ENCODE data around the gene OGA.

The OGA gene

GRCh38 chr10:101837748-101838147 lies 19.5 kb upstream of the OGA start:
- DNase-seq (ENCODE audit: low read depth in 3 of 3, low spot score in 1 of 3) = no peak

- no peak for DNase-seq (ENCODE audit: low read depth in 3 of 3, low spot score in 1 of 3)
Measured at GRCh38 chr10:101835362-101835761, 17.1 kb upstream of the OGA start.

DNA sequence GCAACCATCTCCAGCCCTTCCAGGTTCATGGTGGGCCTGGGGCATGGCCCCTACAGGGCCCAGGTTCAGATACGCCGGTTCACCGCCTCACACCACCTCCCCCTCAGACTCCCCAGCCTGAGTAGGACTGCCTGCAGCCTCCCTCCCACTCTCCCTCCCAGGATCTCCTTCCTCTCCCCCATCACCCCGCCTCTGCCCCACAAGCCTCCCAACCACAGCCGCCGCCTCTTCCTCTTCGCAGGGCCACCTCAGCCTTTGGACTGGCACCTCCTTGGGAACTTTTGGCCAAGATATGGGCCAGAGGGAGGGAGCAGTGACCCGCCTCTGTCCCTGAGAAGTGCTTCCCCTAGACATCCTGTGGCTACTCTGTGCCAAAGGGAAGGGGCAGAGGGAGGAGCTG lies 16.1 kb upstream of the OGA start:
- DNase-seq (ENCODE audit: low read depth in 3 of 3, low spot score in 1 of 3) = no peak

- DNase-seq (ENCODE audit: low read depth in 3 of 3, low spot score in 1 of 3) = no peak
Measured at GRCh38 chr10:101833466-101833865, 15.2 kb upstream of the OGA start.

DNA sequence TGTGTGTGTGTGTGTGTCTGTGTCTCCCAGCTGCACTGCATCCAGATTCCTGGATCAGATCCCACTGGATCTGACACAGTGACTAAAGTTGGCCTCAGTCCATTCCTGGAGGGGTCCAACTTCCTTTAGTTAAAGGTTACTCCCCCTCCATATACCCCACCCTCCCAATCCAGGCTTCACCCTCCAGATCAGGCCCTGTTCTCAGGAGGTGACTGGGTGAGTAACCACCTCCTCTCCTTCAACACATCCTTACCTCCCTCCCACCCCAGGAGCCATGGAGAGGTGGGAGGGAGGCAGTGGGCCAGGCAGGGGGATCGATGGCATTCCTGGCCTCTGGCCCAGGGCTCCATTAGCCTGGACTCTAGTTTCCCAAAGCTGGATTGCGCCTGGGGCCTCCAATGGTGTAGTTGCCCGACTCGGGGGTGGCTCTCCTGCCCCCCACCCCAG lies 14.1 kb upstream of the OGA start:
- no peak for DNase-seq (ENCODE audit: low read depth in 3 of 3, low spot score in 1 of 3)

DNA sequence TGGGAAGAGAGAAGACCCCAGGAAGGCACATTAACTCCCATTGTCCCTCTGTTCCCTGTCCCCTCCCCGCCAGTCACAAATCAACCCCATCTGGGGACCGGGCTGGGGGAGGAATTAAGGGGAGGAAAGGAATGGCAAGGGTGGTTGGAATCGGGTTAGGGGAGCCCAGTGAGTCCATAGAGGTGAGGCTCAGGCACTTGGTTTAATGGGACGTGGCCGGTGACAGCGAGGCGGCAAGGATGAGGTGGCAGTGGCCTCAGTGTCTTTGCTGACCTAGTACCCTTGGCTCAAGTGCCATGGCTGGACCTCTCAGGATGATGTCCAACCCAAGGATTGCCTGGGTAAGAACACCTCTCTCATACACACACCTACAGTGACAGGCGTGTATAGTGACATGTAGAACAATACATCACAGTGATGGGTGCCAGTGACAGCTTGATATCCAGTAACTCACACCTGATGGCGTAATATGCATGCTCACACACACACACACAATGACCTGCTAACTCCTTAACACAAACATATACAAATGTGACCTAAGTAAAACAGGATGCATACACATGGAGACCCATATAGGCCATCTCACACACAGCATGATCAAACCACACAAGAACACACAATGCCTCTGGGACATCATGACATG lies 13.0 kb upstream of the OGA start:
- no peak for DNase-seq (ENCODE audit: low read depth in 3 of 3, low spot score in 1 of 3)

DNA sequence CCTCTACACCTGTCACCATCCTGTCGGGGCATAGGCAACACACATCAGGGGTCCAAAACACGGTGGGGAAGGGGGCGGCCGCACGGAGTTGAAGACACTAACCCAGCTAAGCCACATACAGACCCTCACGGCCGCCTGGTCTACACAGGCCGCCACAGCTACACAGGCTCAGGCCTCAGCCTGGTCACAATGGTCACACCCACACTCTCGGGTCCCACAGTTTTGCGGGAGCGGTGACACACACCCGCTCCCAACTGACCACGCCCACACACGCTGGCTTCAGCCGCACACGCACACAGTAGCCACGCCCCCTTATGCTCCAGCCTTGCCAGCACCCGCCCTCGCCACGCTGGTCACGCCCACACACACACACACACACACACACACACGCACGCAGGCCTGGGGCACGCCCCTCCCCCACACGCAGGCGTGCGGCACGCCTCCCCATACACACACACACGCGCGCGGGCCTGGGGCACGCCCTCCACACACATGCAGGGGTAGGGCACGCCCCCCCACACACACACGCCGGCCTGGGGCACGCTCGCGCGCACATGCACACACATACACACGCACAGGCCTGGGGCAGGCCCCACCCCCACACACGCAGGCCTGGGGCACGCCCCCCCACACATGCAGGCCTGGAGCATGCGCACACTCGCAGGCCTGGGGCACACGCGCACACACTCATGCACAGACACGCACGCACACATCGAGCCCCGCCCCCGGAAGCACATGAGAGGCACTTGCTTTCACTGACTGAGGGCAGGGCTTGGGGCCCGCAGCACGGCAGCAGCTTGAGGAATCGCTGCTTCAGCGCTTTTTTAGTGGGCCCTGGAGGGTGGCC lies 12.3 kb upstream of the OGA start:
- peak; percentile 83 to 89 (median 86) for DNase-seq (ENCODE audit: low read depth in 3 of 3, low spot score in 1 of 3)

- DNase-seq (ENCODE audit: low read depth in 3 of 3, low spot score in 1 of 3) = peak in 1 of 3 donors; percentile 46
Measured at GRCh38 chr10:101829561-101830315, 11.5 kb upstream of the OGA start.

DNA sequence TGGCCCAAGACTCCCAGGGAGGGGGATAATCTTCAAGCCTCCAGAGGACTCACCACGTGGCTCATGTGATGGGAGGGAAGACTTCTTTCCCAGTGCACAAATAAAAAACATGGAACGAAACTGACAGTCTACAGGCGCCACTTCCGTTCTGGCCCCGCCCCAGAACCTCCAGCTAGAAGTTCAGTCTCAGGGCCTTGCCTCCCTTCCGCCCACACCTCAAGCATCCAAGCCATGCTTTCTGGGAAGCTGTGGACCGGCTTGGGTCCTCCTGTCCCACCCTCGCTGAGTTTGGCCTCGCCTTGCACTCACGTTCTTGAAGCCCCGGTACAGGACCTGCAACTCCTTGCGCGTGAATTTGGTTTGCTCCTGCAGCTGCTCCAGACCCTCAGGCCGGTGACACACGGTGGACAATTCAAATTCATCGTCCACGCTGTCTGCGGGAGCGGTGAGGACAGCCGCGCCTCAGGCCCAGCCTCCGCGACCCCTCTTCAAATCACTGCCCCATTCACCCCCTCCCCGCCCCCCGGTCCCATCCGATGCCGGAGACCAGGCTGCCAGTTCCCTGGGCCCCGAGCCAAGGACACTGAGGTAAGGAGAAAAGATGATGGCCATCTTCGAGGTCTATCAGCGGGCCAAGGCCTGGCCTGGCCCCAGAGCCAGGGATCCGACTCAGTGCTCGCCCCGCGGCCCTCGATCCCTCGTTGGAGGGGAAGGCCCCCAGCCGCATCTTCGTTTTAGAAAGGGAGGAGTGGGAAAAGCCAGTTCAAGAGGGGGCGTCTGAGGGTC lies 10.7 kb upstream of the OGA start:
- no peak for DNase-seq (ENCODE audit: low read depth in 3 of 3, low spot score in 1 of 3)

DNA sequence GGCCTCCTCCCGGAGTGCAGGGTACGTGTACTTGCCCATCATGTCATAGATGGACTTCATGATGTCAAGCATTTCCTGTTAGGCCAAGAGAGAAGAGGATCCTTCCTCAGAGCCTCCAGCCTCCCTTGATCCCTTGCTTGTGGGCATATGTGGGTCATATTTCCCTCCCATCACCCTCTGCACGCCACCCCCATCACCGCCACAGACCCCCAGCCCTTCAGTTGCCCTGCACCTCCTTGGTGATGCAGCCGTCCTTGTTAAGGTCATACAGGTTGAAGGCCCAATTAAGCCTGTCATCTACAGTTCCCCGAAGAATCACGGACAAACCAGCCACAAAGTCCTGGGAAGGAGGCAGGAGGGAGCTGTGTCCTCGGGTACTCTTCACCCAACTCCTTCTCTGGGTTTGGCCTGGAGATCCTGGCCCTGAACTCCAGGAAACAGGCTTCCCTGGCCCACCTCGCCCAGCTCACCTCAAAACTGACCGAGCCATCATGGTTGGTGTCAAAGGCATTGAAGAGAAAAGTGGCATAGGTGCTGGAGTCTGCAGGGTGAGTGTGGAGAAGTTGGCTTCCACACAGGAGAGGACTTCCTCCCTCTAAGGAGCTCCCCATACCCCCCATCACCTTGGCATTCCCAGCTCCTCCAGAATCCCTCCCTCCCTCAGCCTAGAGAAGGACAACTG lies 9.8 kb upstream of the OGA start:
- DNase-seq (ENCODE audit: low read depth in 3 of 3, low spot score in 1 of 3) = no peak

DNA sequence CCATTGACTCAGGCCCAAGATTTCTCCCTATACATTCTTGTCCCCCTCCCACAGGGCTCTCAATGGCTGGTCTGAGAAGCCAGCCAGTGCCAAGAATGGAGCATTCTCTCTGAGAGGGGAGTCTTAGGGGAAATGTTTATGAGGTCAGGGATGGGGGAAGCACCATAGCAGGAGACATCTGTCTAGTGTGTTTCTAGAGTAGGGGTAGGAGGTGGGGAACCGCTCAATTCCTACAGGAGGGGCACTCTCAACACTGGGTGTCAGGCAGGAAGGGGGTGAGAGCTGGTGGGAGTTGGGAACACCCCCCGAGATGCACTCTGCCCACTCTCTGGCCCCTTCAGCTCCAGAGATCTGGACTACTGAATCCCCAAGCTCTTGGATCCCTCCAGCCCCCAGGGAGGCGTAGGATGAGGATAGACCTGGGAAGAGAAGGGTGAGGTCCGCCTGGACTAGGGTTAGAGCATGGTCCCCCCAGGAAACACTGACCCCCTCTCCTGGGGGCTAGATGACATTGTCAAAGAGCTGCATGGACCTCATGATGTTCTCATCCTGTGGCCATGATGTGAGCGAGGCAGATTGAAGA lies 8.7 kb upstream of the OGA start:
- no peak for DNase-seq (ENCODE audit: low read depth in 3 of 3, low spot score in 1 of 3)

DNA sequence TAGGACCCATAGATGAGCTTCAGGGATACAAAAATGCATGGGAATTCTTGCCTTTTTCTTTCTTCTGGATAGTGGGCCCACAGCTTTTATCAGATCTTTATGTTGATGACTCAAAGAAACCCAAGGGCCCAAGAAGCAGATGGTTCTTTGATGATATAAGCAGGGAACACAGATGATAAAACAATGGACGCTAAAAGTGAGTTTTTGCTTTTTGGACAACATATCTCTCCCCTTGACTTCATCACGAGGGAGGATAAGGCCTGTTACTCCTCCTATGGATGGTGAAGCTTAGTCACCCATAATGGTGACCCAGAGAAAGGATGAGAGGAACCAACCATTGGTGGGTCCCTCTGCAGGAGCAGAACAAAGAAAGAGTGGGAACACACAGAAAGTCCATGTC lies 6.5 kb upstream of the OGA start:
- DNase-seq (ENCODE audit: low read depth in 3 of 3, low spot score in 1 of 3) = no peak

- DNase-seq (ENCODE audit: low read depth in 3 of 3, low spot score in 1 of 3) = no peak
Measured at GRCh38 chr10:101818872-101819633, 809 bp upstream of the OGA start.

DNA sequence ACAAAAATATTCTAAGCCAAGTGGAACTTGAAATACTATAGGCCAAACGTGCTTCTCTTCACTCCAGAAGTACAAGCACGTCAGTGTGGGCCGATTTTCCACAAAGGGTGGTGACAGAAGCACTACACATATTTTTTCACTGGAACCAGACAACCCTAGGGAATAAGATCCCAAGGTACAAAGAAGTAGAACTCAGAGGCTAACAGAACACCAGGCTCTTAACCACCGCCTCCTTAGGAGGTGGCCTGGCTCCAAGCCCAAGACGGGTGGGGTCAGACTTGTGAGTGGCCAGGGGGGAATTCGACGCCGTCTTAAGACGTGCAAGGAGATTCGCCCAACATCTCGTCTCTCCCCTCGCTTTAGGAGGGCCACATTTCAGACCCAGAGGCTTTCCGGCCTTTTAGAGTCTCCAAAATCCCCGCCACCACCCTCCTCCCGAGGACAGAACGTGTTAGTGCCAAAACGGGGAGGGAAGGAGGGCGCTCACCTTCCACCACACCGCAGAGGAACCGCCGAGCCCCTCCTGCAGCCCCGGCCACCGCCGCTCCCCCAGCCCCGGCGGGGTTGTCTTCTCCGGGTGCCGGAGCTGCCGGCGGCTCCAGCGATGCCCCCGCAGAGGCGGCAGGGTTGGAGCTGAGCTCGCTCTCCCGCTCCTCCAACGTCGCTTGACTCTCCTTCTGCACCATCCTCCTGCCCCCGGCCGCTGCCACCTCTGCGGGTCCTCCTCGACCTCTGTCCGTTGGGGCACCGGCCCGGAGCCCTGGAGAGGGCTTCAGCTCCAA lies 716 bp downstream of the OGA start:
- DNase-seq (ENCODE audit: low read depth in 3 of 3, low spot score in 1 of 3) = no peak

DNA sequence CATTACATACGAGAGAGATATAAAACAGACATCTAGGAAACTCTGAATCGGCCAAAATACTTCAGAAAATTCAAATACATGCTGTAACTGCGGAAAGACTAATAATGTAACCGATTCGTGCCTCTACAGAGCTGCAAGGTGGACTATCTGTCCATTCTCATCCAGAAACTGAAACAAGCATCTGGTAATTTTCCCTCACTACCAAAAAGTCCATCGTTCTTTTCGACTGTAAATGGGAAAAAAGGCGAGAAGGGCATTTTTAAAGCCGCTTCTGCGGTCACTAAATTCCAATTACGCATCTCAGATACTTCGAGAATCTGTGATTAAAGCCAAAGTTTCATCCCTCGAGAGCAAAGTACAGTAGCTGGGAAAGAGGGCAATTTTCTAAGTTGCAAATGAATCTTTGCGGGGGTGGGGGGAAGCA lies 1.3 kb downstream of the OGA start:
- DNase-seq (ENCODE audit: low read depth in 3 of 3, low spot score in 1 of 3) = no peak

GRCh38 chr10:101816376-101816775 lies 1.9 kb downstream of the OGA start:
- no peak for DNase-seq (ENCODE audit: low read depth in 3 of 3, low spot score in 1 of 3)

GRCh38 chr10:101814466-101815071 lies 3.7 kb downstream of the OGA start:
- DNase-seq (ENCODE audit: low read depth in 3 of 3, low spot score in 1 of 3) = no peak

GRCh38 chr10:101812606-101813005 lies 5.6 kb downstream of the OGA start:
- no peak for DNase-seq (ENCODE audit: low read depth in 3 of 3, low spot score in 1 of 3)
